Measurements from ENCODE around the gene SLC39A11. TPM values are rescaled to one million over a fixed set of nuclear protein-coding genes. Genes with fewer than 3 reads are reported as not detected.

The SLC39A11 gene
- total RNA-seq, 1 experiment from 2014 or later, result 15.2 TPM

GRCh38 chr17:72996791-72997190 lies 95.7 kb downstream of the SLC39A11 start:
- H2BK12ac ChIP-seq (ENCODE audit: insufficient read length, low read depth, low read length), result no peak overlapping the region
- no CpG with 5 or more reads among the region's 4 CpGs for WGBS (ENCODE audit: extremely low coverage, insufficient read length, low lambda C conversion rate)
- H3K4ac ChIP-seq (ENCODE audit: low read depth, low read length), result no peak overlapping the region
- Mint-ChIP-seq H3K27ac (no peak overlapping the region), H3K4me3 (no peak overlapping the region), H3K4me1 (peaks cover 0 to 6% of the 10 kb centered on the region in 2 experiments; a peak in 1 of 4 replicates), H3K36me3 (ENCODE audit: insufficient read depth in 1 of 3, low read depth in 3 of 3) (peaks cover 11 to 18% (median 14%) of the 10 kb centered on the region in 3 experiments), H3K9me3 (peaks cover 12 to 15% of the 10 kb centered on the region in 2 experiments), H3K27me3 (ENCODE audit: low read depth) (no peaks in the 10 kb centered on the region; the same call in none of the 2 replicates)
- no peak overlapping the region for H3K56ac ChIP-seq (ENCODE audit: insufficient read length, low read depth, low read length)
- no peak overlapping the region for H3K9ac ChIP-seq (ENCODE audit: extremely low read depth, insufficient read length, low read length)
- no peak overlapping the region for H4K5ac ChIP-seq (ENCODE audit: insufficient read length, low read depth, low read length)
- H3K79me2 ChIP-seq (ENCODE audit: insufficient read depth, low read length), result no peaks in the 10 kb centered on the region
- H2AFZ ChIP-seq (ENCODE audit: low read length), result no peak overlapping the region
- H2BK20ac ChIP-seq (ENCODE audit: low read depth, low read length, poor library complexity, severe bottlenecking), result no peak overlapping the region
- H3K4me2 ChIP-seq (ENCODE audit: insufficient read depth, insufficient read length, low read length), result no peak overlapping the region
- H3K9me3 ChIP-seq (ENCODE audit: control insufficient read depth, low read depth, low read length), result no peaks in the 10 kb centered on the region
- DNase-seq, result peak; percentile 17
- no peak overlapping the region for H3T11ph ChIP-seq (ENCODE audit: low read length)
- no peak overlapping the region for H3K23ac ChIP-seq (ENCODE audit: insufficient read length, low read depth, low read length)
- H2BK120ac ChIP-seq (ENCODE audit: low read depth, low read length, poor library complexity, severe bottlenecking), result no peak overlapping the region
- no peaks in the 10 kb centered on the region for H3K79me1 ChIP-seq (ENCODE audit: insufficient read depth, low read depth, low read length, poor library complexity, severe bottlenecking)
- no peak overlapping the region for H3K27ac ChIP-seq (ENCODE audit: insufficient read length, low read depth, low read length)
- H3K14ac ChIP-seq (ENCODE audit: insufficient read depth, low read length), result no peak overlapping the region
- H2BK15ac ChIP-seq (ENCODE audit: low read depth, low read length), result no peak overlapping the region
- no peak overlapping the region for H2BK5ac ChIP-seq (ENCODE audit: insufficient read length, low read length)
- H4K8ac ChIP-seq (replicated peaks; ENCODE audit: insufficient read length, low read depth, low read length), result no peak overlapping the region
- H3K4me1 ChIP-seq (ENCODE audit: insufficient read depth, low read length), result no peaks in the 10 kb centered on the region
- no peaks in the 10 kb centered on the region for H4K20me1 ChIP-seq (ENCODE audit: control insufficient read depth, insufficient read depth, insufficient read length)
- H3K27me3 ChIP-seq (ENCODE audit: insufficient read depth, low read length), result no peaks in the 10 kb centered on the region
- TF ChIP-seq CTCF (conservative IDR thresholded peaks at IDR 0.05), result no peak
- H2AK5ac ChIP-seq (ENCODE audit: insufficient read length, low read length), result no peak overlapping the region
- H4K91ac ChIP-seq (ENCODE audit: insufficient read length, low read depth, low read length), result no peak overlapping the region
- no peaks in the 10 kb centered on the region for H3K23me2 ChIP-seq (ENCODE audit: insufficient read length, low read depth, low read length, poor library complexity, severe bottlenecking)
- no peak overlapping the region for H3K18ac ChIP-seq (ENCODE audit: insufficient read length, low read depth, low read length)
